Measurements from ENCODE around the gene FYCO1.

The FYCO1 gene

DNA sequence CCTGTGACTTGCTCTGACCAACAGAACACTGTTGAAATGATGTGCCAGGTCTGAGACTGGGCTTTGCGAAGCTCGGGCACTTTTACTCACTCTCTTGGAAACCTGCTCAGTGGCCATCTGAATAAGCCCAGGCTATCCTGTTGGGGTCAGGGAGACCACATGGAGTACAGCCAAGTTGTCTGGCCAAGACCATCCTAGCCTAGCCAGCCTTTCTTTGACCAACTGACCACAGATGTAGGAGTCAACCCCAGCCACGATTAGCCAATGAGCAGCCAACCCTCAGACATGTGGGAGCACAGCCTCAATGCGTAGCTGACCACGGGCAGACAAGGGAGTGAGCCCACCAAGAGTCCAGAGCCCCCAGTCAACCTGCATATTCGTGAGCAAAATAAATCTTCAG lies 83.2 kb downstream of the FYCO1 start:
- no peak for DNase-seq (ENCODE audit: extremely low read depth, insufficient read length)
- Histone ChIP-seq H3K4me3 (replicated peaks; ENCODE audit: low read depth, low read length) (no peak overlapping the region), H3K27me3 (replicated peaks; ENCODE audit: control insufficient read depth, insufficient read depth, low read length) (peaks cover 1% of the 10 kb centered on the region), H3K36me3 (ENCODE audit: control insufficient read depth, insufficient read depth, low read length) (no peaks in the 10 kb centered on the region)
- TF ChIP-seq, protein P1, sequence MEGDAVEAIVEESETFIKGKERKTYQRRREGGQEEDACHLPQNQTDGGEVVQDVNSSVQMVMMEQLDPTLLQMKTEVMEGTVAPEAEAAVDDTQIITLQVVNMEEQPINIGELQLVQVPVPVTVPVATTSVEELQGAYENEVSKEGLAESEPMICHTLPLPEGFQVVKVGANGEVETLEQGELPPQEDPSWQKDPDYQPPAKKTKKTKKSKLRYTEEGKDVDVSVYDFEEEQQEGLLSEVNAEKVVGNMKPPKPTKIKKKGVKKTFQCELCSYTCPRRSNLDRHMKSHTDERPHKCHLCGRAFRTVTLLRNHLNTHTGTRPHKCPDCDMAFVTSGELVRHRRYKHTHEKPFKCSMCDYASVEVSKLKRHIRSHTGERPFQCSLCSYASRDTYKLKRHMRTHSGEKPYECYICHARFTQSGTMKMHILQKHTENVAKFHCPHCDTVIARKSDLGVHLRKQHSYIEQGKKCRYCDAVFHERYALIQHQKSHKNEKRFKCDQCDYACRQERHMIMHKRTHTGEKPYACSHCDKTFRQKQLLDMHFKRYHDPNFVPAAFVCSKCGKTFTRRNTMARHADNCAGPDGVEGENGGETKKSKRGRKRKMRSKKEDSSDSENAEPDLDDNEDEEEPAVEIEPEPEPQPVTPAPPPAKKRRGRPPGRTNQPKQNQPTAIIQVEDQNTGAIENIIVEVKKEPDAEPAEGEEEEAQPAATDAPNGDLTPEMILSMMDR (IDR thresholded peaks at IDR 0.05; ENCODE audit: insufficient read depth, low read length, poor library complexity, severe bottlenecking), result no peak

DNA sequence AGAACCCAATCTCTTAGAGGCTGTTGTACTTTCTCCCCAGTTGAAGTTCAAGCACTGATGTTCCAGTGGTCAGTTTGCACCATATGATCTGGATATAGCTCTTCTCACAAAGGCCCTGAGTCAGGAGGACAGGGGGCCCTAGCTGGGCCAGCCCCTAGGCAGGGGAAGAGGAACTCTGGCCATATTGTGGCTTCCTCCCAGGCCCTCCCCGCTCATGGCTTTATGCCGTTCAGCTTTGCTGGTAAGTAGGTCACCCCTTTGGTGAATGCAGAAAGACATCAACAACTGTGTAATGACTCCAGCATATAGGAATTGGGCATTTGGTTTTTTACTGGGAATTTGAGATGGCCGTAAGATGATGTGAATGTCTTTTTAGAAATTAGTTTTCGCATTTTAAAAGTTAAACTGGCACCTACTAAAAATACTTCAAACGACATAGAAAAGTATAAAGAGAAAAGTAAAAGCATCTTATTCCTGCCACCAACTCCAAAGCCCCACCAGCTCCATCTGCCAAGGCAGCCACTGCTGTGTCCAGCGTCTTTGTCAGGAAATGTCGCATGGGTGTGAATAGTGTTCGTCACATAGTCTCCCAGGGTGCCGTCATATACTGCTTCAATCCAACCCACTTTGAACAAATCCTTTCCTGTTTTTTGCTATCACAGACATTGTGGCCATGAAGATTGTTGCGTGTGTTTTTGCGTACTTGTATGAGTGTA lies 84.0 kb downstream of the FYCO1 start:
- Histone ChIP-seq H3K4me3 (replicated peaks; ENCODE audit: low read depth, low read length) (no peak overlapping the region), H3K36me3 (ENCODE audit: control insufficient read depth, insufficient read depth, low read length) (no peaks in the 10 kb centered on the region), H3K27me3 (replicated peaks; ENCODE audit: control insufficient read depth, insufficient read depth, low read length) (peaks cover 1% of the 10 kb centered on the region)
- DNase-seq (ENCODE audit: extremely low read depth, insufficient read length), result no peak
- TF ChIP-seq, protein P1 (IDR thresholded peaks at IDR 0.05; ENCODE audit: insufficient read depth, low read length, poor library complexity, severe bottlenecking), result no peak

DNA sequence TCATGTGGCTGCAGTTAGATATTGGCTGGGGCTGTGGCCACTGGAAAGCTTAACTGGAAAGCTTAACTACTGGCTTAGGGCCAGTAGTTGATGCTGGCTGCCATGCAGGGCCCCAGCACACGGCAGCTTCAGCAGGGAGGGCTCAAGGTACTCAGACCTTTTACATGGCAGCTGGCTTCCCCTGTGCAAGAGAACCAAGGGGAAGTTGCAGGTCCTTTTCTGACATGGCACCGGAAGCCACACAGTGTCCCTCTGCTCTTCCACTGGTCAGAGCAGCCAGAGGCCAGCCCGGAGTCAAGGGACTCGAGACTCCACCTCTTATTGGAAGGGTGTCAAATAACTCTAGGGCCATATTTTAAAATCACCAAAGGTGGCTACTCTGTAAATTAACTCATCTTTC lies 84.7 kb downstream of the FYCO1 start:
- DNase-seq (ENCODE audit: extremely low read depth, insufficient read length), result no peak
- no peaks in the 10 kb centered on the region for H3K36me3 ChIP-seq (ENCODE audit: control insufficient read depth, insufficient read depth, low read length)
- no peak overlapping the region for H3K4me3 ChIP-seq (replicated peaks; ENCODE audit: low read depth, low read length)
- TF ChIP-seq, protein P1 (IDR thresholded peaks at IDR 0.05; ENCODE audit: insufficient read depth, low read length, poor library complexity, severe bottlenecking), result no peak
- H3K27me3 ChIP-seq (replicated peaks; ENCODE audit: control insufficient read depth, insufficient read depth, low read length), result peaks cover 1% of the 10 kb centered on the region

DNA sequence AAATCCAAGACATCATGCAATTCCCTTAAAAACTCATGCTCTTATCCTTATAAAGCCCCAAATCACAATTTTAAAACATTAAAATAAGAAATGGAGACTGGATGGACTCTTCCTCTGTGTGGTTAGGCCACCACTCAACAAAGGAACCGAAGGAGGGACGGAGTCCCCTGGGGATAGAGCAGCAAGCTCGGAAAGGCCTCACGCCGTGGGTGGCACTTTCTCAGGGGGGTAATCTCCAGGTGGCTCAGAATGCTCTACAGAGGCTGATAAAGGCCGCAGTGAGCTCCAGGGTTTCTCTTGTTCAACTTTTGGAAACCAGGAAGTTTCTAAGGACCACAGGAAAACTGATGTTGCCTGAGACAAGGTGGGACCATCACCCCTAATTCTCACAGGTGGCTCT lies 86.1 kb downstream of the FYCO1 start:
- H3K27me3 ChIP-seq (replicated peaks; ENCODE audit: control insufficient read depth, insufficient read depth, low read length), result peaks cover 1% of the 10 kb centered on the region
- H3K4me3 ChIP-seq (replicated peaks; ENCODE audit: low read depth, low read length), result no peak overlapping the region
- TF ChIP-seq, protein P1 (IDR thresholded peaks at IDR 0.05; ENCODE audit: insufficient read depth, low read length, poor library complexity, severe bottlenecking), result no peak
- no peak for DNase-seq (ENCODE audit: extremely low read depth, insufficient read length)
- no peaks in the 10 kb centered on the region for H3K36me3 ChIP-seq (ENCODE audit: control insufficient read depth, insufficient read depth, low read length)

DNA sequence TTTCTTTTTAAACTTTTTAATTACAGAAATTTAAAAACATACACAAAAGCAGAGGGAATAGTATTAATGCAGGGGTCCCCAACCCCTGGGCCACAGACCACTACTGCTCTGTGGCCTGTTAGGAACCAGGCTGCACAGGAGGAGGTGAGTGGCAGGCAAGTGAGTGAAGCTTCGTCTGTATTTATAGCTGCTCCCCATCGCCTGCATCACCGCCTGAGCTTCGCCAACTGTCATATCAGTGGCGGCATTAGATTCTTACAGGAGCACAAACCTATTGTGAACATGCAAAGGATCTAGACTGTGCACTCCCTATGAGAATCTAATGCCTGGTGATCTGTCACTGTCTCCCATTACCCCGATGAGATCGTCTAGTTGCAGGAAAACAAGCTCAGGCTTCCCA lies 86.9 kb downstream of the FYCO1 start:
- DNase-seq (ENCODE audit: extremely low read depth, insufficient read length), result no peak
- Histone ChIP-seq H3K27me3 (replicated peaks; ENCODE audit: control insufficient read depth, insufficient read depth, low read length) (peaks cover 1% of the 10 kb centered on the region), H3K36me3 (ENCODE audit: control insufficient read depth, insufficient read depth, low read length) (no peaks in the 10 kb centered on the region), H3K4me3 (replicated peaks; ENCODE audit: low read depth, low read length) (no peak overlapping the region)
- TF ChIP-seq, protein P1 (IDR thresholded peaks at IDR 0.05; ENCODE audit: insufficient read depth, low read length, poor library complexity, severe bottlenecking), result no peak
